GM19455 (cell line): ENCODE measurements around the gene MAP3K14.

Experiments used
- ATAC-seq: cut with Tn5 transposase; IDR thresholded peaks from one replicate; pipeline ENCODE4 v1.9.1; 2021; ENCODE audit not compliant: unreplicated experiment

MAP3K14 gene

GRCh38 chr17:45225051-45225700, 91.6 kb downstream of the MAP3K14 start:
- ATAC-seq = no peak

DNA sequence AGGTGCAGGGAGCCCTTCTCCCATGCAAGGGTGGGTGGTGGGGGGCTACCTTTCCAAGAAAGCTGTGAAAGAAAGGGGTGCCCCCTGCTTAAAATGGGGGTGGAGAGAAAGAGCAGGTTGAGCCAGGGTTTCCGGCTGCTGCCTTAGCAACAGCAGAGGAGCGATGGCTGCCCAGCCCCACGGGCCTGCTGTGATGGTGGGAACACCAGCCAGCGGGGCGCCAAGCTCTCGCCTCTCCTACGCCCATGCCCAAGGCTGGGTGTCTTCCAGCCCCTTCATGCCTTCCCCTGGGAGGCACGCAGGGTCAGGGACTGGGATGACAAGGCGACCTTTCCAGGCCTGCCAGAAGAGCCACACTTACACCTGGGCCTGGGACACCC, 92.2 kb downstream of the MAP3K14 start:
- no peak for ATAC-seq

- no peak for ATAC-seq
These were observed 93.0 kb downstream of the MAP3K14 start for GRCh38 chr17:45223539-45224528.

- no peak for ATAC-seq
These were observed 93.8 kb downstream of the MAP3K14 start for GRCh38 chr17:45222996-45223538.

- no peak for ATAC-seq
These were observed 94.4 kb downstream of the MAP3K14 start for GRCh38 chr17:45222289-45222995.

GRCh38 chr17:45222014-45222288, 94.9 kb downstream of the MAP3K14 start:
- no peak for ATAC-seq

DNA sequence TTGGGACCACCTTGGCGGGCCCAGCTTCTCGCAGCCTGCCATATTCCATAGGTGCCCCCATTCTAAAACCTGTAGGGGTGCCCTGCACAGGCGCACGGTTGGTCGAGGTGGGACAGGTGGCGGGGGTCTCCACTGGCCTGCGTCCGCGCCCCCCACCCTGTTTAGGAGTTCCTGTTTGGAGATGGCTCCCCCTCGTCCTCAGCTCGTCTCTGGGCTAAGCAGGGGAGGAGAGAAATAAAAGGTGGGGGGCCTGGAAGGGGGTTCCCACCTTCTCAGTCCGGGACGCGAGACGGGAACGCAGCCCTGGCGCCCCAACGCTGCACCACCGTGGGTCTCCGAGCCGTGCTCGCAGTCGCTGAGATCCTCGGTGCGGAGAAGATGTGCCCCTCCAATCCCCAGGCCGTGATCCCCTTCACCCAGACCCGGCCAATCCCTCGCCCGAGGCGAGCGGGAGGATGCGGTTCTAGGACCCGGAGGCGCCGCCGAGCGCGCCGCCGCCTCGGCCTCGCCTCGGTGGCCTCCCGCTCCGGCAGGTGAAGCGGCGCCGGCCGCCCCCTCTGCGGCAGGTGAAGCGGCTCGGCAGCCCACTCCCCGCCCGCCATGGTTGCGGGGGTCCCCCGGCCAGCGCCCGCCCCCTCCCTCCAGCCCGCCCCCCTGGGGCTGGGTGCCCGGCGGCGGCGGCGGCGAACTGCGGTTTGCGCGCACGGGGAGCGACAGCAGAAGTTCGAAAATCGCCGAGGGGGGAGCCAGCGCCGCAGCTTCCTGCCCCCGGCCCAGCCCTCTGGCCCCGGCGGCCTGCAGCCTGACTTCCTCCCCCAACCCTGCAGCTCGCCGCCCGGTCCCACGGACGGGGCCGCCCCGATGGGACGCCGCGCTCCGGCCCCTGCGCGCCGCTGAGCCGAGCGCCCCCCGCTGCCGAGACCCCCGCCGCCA, 95.5 kb downstream of the MAP3K14 start, which contains the start of gene FMNL1:
FMNL1 (plus strand) TSS at position 805 of the 933 bp plus-strand sequence. CDS start 240 bp downstream, outside the sequence.
- no peak for ATAC-seq

DNA sequence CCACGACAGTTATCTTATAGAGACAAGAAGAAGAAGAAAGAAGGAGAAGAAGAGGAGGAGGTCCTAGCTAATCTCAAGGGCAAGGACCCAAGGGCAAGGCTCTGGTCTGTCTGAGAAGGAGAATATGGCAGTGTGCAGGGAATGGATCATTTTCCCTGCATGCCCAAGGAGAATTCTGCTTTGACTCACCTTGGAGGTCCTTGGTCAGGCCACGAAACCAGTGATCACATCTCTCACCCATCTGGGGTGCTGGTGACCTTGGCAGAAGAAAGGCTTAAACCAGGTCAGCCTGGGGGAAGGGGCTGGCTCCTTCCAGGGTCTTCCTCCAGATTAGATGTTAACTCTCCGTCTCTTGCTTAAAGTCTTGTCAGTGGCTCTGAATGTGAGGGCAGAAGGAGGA, 96.7 kb downstream of the MAP3K14 start:
- no peak for ATAC-seq

- ATAC-seq = no peak
These were observed 97.7 kb downstream of the MAP3K14 start for GRCh38 chr17:45218895-45219661.
